ENCODE results near the gene ADCY1.
"Not testable (repeated sequence)": the region's sequence is repeated elsewhere in the genome, so short reads cannot be mapped to it uniquely, and the experiment has no call there.

- not testable (repeated sequence) for TF ChIP-seq CTCF, POLR2A (IDR thresholded peaks at IDR 0.05)
Measured at GRCh38 chr7:45545105-45545710, 29.0 kb upstream of the ADCY1 start.

Measured in esophagus squamous epithelium (tissue), 4 donors.